PC-9 (cell line): Measurements from ENCODE around the gene FNIP1.

Experiments used
- CTCF ChIP-seq: fragments of 200-600 bp; sonication (generic); conservative IDR thresholded peaks from 2 replicates; pipeline ENCODE4 v1.6.1; 2017; ENCODE audit warnings: mixed run types, antibody characterized with exemption, mild to moderate bottlenecking, moderate library complexity
- EZH2 ChIP-seq: fragments of 200-600 bp; sonication (generic); IDR thresholded peaks from 2 replicates; pipeline ENCODE4 v1.8.0; 2017; ENCODE audit warnings: antibody characterized with exemption, low read depth

- TF ChIP-seq CTCF (no peak), EZH2 (no peak)
Measured at GRCh38 chr5:131789765-131790164, 7.1 kb downstream of the FNIP1 start.
